ENCODE data around the gene URGCP.
"Not testable (repeated sequence)": the region's sequence is repeated elsewhere in the genome, so short reads cannot be mapped to it uniquely, and the experiment has no call there.

Gene URGCP

DNA sequence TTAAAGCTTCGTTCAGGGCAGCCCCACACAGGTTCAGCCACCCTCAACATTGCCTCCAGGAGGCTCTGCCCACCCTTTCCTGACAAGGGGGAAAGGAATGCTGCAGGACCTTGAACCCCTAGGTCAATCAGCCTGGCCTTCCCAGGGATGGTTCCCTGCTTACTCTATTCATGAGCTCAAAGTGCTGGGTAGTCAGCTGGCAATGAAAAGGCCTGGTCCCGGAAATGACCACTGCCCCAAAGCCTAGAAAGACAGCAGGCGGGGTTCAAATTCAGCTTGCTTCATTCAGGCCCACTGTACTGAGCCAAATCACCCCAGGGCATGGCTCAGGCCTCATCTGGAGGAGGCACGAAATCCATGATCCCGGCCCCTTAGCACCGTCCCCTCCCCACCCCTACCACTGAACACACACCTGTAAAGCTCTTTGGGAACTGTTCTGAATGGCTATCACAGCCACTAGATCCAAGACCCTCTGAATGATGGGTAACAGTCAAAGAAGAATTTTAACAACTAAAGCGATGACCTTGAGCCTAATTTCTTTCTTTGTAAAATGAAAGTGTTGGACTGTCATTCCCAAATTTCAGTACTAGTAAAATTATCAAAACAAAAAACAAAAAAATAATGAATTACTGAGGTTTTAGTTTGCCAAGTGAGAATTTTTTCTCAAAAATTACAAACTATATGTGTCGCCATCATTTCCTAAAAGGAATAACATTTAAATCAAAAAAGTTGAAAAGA, 1.0 kb downstream of the URGCP start:
- peak overlapping the region; percentile 98 to 100 (median 98) for H3K27ac Mint-ChIP-seq
- peak overlapping the region; percentile 95 to 100 (median 100) for H3K4me3 Mint-ChIP-seq
- H3K9me3 Mint-ChIP-seq: no peaks in the 10 kb centered on the region

DNA sequence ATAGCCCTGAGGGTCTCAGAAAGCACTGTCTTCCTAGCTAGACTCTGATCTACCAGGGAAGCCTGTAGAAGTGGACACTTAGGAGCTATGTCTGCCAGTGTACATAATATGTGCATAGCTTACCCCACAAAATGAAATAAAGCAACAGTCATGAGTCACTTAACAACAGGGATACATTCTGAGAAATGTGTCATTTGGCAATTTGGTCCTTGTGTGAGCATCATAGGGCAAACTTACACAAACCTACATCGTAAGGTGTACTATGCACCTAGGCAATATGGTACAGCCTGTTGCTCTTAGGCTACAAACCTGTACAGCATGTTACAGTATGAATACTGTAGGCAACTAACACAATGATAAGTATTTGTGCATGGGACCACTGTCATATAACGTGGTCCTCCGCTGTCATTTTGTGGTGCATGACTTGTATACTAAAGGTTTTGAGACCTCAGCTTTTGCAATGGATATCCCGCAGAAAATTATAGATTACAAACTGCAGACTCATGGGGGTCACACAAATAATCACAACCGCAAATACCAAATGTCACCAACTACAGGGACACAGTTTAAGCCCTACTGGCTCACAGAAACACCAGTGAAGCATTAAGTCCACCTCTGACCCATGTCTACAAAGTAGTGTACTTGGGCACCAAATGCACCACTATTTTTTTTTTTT, 1.7 kb downstream of the URGCP start:
- TF ChIP-seq, protein P1, sequence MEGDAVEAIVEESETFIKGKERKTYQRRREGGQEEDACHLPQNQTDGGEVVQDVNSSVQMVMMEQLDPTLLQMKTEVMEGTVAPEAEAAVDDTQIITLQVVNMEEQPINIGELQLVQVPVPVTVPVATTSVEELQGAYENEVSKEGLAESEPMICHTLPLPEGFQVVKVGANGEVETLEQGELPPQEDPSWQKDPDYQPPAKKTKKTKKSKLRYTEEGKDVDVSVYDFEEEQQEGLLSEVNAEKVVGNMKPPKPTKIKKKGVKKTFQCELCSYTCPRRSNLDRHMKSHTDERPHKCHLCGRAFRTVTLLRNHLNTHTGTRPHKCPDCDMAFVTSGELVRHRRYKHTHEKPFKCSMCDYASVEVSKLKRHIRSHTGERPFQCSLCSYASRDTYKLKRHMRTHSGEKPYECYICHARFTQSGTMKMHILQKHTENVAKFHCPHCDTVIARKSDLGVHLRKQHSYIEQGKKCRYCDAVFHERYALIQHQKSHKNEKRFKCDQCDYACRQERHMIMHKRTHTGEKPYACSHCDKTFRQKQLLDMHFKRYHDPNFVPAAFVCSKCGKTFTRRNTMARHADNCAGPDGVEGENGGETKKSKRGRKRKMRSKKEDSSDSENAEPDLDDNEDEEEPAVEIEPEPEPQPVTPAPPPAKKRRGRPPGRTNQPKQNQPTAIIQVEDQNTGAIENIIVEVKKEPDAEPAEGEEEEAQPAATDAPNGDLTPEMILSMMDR (IDR thresholded peaks at IDR 0.05; ENCODE audit: unreplicated experiment in 3 of 3): no peak
- Mint-ChIP-seq H3K4me3 (peak overlapping the region; percentile 95 to 100 (median 100)), H3K27ac (peak overlapping the region in 1 of 3 experiments; percentile 98), H3K27me3 (ENCODE audit: low read depth) (no peaks in the 10 kb centered on the region), H3K4me1 (peaks cover 29% of the 10 kb centered on the region), H3K36me3 (ENCODE audit: low read depth) (peaks cover 4% of the 10 kb centered on the region), H3K9me3 (no peaks in the 10 kb centered on the region)

More for the DNA sequence above, 1.0 kb downstream of the URGCP start:
- no peaks in the 10 kb centered on the region for H3K27me3 Mint-ChIP-seq (ENCODE audit: low read depth)
- TF ChIP-seq, protein P1 (IDR thresholded peaks at IDR 0.05; ENCODE audit: unreplicated experiment in 3 of 3): no peak
- peaks cover 29% of the 10 kb centered on the region for H3K4me1 Mint-ChIP-seq
- H3K36me3 Mint-ChIP-seq (ENCODE audit: low read depth): peaks cover 4% of the 10 kb centered on the region

DNA sequence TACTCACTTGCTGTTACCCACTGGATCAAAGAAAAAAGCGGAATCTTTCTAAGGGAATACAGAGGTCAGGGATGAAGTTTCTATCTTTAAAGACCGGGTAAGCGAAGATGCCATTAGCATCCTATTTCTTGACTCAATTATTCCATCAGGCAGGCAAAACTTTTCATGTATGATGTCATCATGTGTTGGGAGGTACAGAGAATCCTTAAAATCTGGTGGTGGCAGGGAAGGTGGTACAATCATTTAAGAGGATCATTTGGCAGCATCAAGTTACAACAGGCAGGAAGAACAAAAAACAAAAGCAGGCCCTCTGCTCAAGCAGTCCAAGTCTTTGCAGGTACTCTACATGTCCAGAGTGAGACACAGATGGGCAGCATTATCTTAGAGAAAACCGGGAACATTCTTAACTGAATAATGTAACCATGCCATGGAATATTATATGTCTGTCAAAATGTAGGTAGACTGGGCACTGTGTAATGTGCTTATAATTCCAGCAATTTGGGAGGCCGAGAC, 3.8 kb downstream of the URGCP start:
- peak overlapping the region; percentile 8 to 36 (median 12) for H3K4me3 Mint-ChIP-seq
- H3K4me1 Mint-ChIP-seq: peaks cover 29% of the 10 kb centered on the region
- no peak overlapping the region for H3K27ac Mint-ChIP-seq
- TF ChIP-seq, protein P1 (IDR thresholded peaks at IDR 0.05; ENCODE audit: unreplicated experiment in 3 of 3): no peak
- H3K9me3 Mint-ChIP-seq: no peaks in the 10 kb centered on the region
- H3K36me3 Mint-ChIP-seq (ENCODE audit: low read depth): peaks cover 4% of the 10 kb centered on the region
- no peaks in the 10 kb centered on the region for H3K27me3 Mint-ChIP-seq (ENCODE audit: low read depth)

DNA sequence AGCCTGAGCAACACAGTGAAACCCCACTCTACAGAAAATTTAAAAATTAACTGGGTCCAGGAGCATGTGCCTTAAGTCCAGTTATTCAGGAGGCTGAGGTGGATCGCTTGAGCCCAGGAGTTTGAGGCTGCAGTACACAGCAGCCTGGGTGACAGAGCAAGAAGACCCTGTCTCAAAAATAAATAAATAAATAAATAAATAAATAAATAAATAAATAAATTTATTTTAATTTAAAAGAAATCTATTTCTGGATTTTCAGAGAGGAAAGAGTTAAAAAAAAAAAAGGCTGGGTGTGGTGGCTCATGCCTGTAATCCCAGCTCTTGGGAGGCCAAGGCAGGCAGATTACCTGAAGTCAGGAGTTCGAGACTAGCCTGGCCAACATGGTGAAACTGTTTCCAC, 7.8 kb downstream of the URGCP start:
- not testable (repeated sequence) for H3K4me3 Mint-ChIP-seq; H3K27ac Mint-ChIP-seq; H3K27me3 Mint-ChIP-seq (ENCODE audit: low read depth); H3K9me3 Mint-ChIP-seq
- Mint-ChIP-seq H3K4me1 (peaks cover 15% of the 10 kb centered on the region), H3K36me3 (ENCODE audit: low read depth) (peaks cover 23% of the 10 kb centered on the region)

DNA sequence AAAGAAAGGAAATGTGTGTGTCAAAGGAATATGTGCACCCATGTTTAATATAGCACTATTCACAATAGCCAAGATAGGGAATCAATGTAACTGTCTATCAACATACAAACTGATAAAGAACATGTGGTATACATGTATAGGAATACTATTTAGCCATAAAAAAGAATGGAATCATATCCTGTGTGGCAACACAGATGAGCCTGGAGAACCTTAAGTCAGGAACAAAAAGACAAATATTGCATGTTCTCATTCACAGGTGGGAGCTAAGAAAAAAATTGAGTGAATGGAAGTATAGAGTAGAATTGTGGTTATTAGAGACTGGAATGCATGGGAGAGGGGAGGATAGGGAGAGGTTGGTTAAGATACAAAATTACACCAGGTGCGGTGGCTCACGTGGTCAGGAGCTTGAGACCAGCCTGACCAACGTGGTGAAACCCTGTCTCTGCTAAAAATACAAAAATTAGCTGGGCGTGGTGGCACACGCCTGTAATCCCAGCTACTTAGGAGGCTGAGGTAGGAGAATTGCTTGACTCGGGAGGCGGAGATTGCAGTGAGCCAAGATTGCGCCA, 10.5 kb downstream of the URGCP start:
- Mint-ChIP-seq H3K4me3 (no peak overlapping the region), H3K9me3 (no peaks in the 10 kb centered on the region), H3K27me3 (ENCODE audit: low read depth) (no peaks in the 10 kb centered on the region), H3K4me1 (peaks cover 6% of the 10 kb centered on the region), H3K27ac (no peak overlapping the region), H3K36me3 (ENCODE audit: low read depth) (peaks cover 24% of the 10 kb centered on the region)
- TF ChIP-seq, protein P1 (IDR thresholded peaks at IDR 0.05; ENCODE audit: unreplicated experiment in 3 of 3): no peak

Measured in nephron (organoid).